K562 (cell line): ENCODE results near the gene GALK2. TPM values are rescaled to one million over a fixed set of nuclear protein-coding genes. Genes with fewer than 3 reads are reported as not detected.

Experiments
- ATAC-seq: fragments of 200-7000 bp; cut with Tn5 transposase; 3 replicates; pipeline ENCODE4 v1.9.1; 2020; ENCODE audit warnings: moderate library complexity
- BruUV-seq: library from RNA; stranded (reverse); fragments of 400-500 nt; replicated peaks from 2 replicates; lab custom pipeline; 2021; lab: Mats Ljungman, UMichigan
- CTCF ChIA-PET: fragments of 300-600 bp; formaldehyde crosslinking; extraction: SDS; loops from one replicate; lab custom pipeline; 2021; ENCODE audit warnings: low intra/inter-chr PET ratio; lab: Yijun Ruan, JAX
- POLR2A ChIA-PET: fragments of 300-600, 350-650 bp; sonication (Branson Sonifier 250); formaldehyde crosslinking; extraction: SDS; loops from one replicate; lab custom pipeline; 2021; ENCODE audit warnings: antibody characterized with exemption, inconsistent platforms; lab: Yijun Ruan, JAX
- DNase-seq, 4 experiments: peaks; one replicate each; pipeline versions ENCODE4 v3.0.0 to v3.0.0-alpha.2; 2011 to 2018; ENCODE audit warnings: low spot score in 3 of 4, mixed read lengths in 3 of 4; ENCODE audit errors: extremely low read depth in 1 of 4
- FAIRE-seq: peaks from 2 replicates; lab custom pipeline; 2011; peaks lifted over from hg19 to GRCh38; lab: Jason Lieb, UNC
- H2AFZ ChIP-seq: 2 replicates; pipeline ENCODE4 v1.6.0; 2011; ENCODE audit warnings: low read depth, low read length, control low read depth, inconsistent platforms
- H3K27ac ChIP-seq: fragments of 200-600 bp; 3 replicates; pipeline ENCODE4 v1.8.0; 2011; ENCODE audit warnings: low read depth, mild to moderate bottlenecking, control low read depth, inconsistent platforms, low read length, moderate library complexity, mixed read lengths; ENCODE audit errors: extremely low read depth
- H3K27me3 ChIP-seq, 2 experiments: fragments of 300-600 bp in 1 of 2; 2 replicates in 1 of 2; 3 replicates in 1 of 2; pipeline versions ENCODE4 v1.6.0 to v1.8.0; 2011; ENCODE audit warnings: inconsistent platforms in 2 of 2, low read length in 2 of 2, mild to moderate bottlenecking in 1 of 2, mixed read lengths in 1 of 2, moderate library complexity in 1 of 2; ENCODE audit not compliant: control insufficient read depth in 2 of 2, insufficient read depth in 2 of 2
- H3K36me3 ChIP-seq: fragments of 300-600 bp; 3 replicates; pipeline ENCODE4 v1.8.0; 2011; ENCODE audit warnings: mild to moderate bottlenecking, low read length, inconsistent platforms; ENCODE audit not compliant: control insufficient read depth, insufficient read depth
- H3K4me1 ChIP-seq, 2 experiments: fragments of 200-600 bp in 1 of 2; replicated peaks in 1 of 2; 2 replicates in 1 of 2; 3 replicates in 1 of 2; pipeline versions ENCODE4 v1.5.1 to v1.8.0; 2011; ENCODE audit warnings: inconsistent platforms in 2 of 2, low read length in 2 of 2, mild to moderate bottlenecking in 1 of 2, mixed read lengths in 1 of 2, moderate library complexity in 1 of 2; ENCODE audit not compliant: control insufficient read depth in 2 of 2, insufficient read depth in 2 of 2
- H3K4me2 ChIP-seq: 2 replicates; pipeline ENCODE4 v1.6.1; 2011; ENCODE audit warnings: low read length, control low read depth, inconsistent platforms, mixed read lengths; ENCODE audit not compliant: insufficient read depth
- H3K4me3 ChIP-seq: fragments of 200-600 bp; sonication (generic), shearing (Covaris generic); 2 replicates; pipeline ENCODE4 v1.5.1; 2016; ENCODE audit warnings: control low read depth, inconsistent platforms
- H3K79me2 ChIP-seq: fragments of 200-600 bp; 3 replicates; pipeline ENCODE4 v1.8.0; 2011; ENCODE audit warnings: low read length, inconsistent platforms; ENCODE audit not compliant: control insufficient read depth, insufficient read depth
- H3K9ac ChIP-seq, 2 experiments: 2 replicates each; pipeline versions ENCODE4 v1.6.0 to v1.6.1; 2011; ENCODE audit warnings: low read depth in 2 of 2, low read length in 2 of 2, control low read depth in 1 of 2, inconsistent platforms in 1 of 2, mild to moderate bottlenecking in 1 of 2, mixed read lengths in 1 of 2; ENCODE audit not compliant: insufficient read depth in 1 of 2
- H3K9me1 ChIP-seq: one replicate; pipeline ENCODE4 v1.6.0; 2011; ENCODE audit warnings: inconsistent platforms, mild to moderate bottlenecking, low read length, moderate library complexity; ENCODE audit not compliant: control insufficient read depth, insufficient read depth
- H3K9me3 ChIP-seq: replicated peaks from 2 replicates; pipeline ENCODE4 v1.5.1; 2011; ENCODE audit warnings: low read depth, low read length, inconsistent platforms; ENCODE audit not compliant: control insufficient read depth, insufficient read depth
- H4K20me1 ChIP-seq: replicated peaks from 2 replicates; pipeline ENCODE4 v1.6.1; 2011; ENCODE audit warnings: low read length, inconsistent platforms, mixed read lengths; ENCODE audit not compliant: control insufficient read depth, insufficient read depth
- MCM7 ChIP-seq, 2 experiments: fragments of 450-650 bp; IDR thresholded peaks; 2 replicates each; pipeline ENCODE4 v1.6.1; 2016 to 2018
- NCOA6 ChIP-seq: fragments of 450-650 bp; IDR thresholded peaks from 2 replicates; pipeline ENCODE4 v1.6.1; 2017; ENCODE audit warnings: mild to moderate bottlenecking
- NR2C2 ChIP-seq, 2 experiments: fragments of 200-800 bp in 1 of 2; sonication (Bioruptor generic) in 1 of 2; sonication (generic) in 1 of 2; formaldehyde crosslinking in 1 of 2; IDR thresholded peaks; 2 replicates each; pipeline versions ENCODE4 v1.6.1 to v1.8.0; 2016 to 2022; ENCODE audit warnings: mild to moderate bottlenecking in 1 of 2, missing compliant biosample characterization in 1 of 2, missing genetic modification characterization in 1 of 2, missing genetic modification reagents in 1 of 2
- OTX1 ChIP-seq: fragments of 450-650 bp; formaldehyde crosslinking; IDR thresholded peaks from 2 replicates; pipeline ENCODE4 v1.4.0; 2022; ENCODE audit warnings: mild to moderate bottlenecking
- SMAD1 ChIP-seq: fragments of 150-350 bp; IDR thresholded peaks from 2 replicates; pipeline ENCODE4 v1.6.1; 2014; ENCODE audit warnings: low read length, low read depth; ENCODE audit not compliant: partially characterized antibody
- SNRNP70 ChIP-seq: fragments of 200-400 bp; formaldehyde crosslinking; optimal IDR thresholded peaks from 2 replicates; pipeline ENCODE3; 2017; ENCODE audit warnings: low read depth, low read length
- TRIM28 ChIP-seq: fragments of 450-650 bp; IDR thresholded peaks from 2 replicates; pipeline ENCODE4 v1.6.1; 2017
- ZNF644 ChIP-seq: fragments of 200-800 bp; sonication (Bioruptor generic); IDR thresholded peaks from 2 replicates; pipeline ENCODE4 v1.6.1; 2016; ENCODE audit warnings: low read depth, missing genetic modification characterization, missing compliant biosample characterization
- ZNF77 ChIP-seq: fragments of 250-450 bp; sonication (Bioruptor Pico); IDR thresholded peaks from 2 replicates; pipeline ENCODE4 v1.5.0; 2020
- in situ Hi-C: fragments of 300-500 bp; cut with MboI; formaldehyde crosslinking; loops from 4 replicates; pipeline ENCODE4 v1.15.0; 2018; ENCODE audit warnings: inconsistent platforms, mixed read lengths
- intact Hi-C: fragments of 100-400 bp; cut with micrococcal nuclease; formaldehyde crosslinking; loops from 2 replicates; pipeline ENCODE4 v1.14.2; 2022
- polyA plus RNA-seq, 8 experiments: library from polyadenylated mRNA; depleted of rRNA in 4 of 8; stranded (reverse) in 5 of 8; unstranded in 3 of 8; fragments of >200 nt; fragmentation: Nextera tagmentation in 2 of 8; fragmentation: Illumina TruSeq in 1 of 8; extraction: Ambion mirVana in 2 of 8; extraction: Trizol in 1 of 8; gene quantifications; 2 replicates each; pipeline versions ENCODE4 v1.2.1 to v1.2.3, GENCODE V29; 2011 to 2014; ENCODE audit warnings: inconsistent platforms in 1 of 8, missing spikeins in 1 of 8
- total RNA-seq, 7 experiments: library from RNA; depleted of rRNA in 6 of 7; stranded (reverse); fragments of >200 nt in 6 of 7; fragmentation: Illumina TruSeq in 2 of 7; extraction: Trizol in 2 of 7; gene quantifications; 2 replicates each; pipeline versions ENCODE4 v1.2.1 to v1.2.3, GENCODE V29; 2011 to 2021; ENCODE audit warnings: low replicate concordance in 1 of 7
- TF ChIP-seq, protein P1 (sequence below): fragments of 250-450 bp; sonication (Bioruptor Pico); IDR thresholded peaks from 2 replicates; pipeline ENCODE4 v1.6.1; 2021; ENCODE audit warnings: mild to moderate bottlenecking

Gene GALK2
- total and polyA plus RNA-seq, 9 of the 15 experiments (the other 6 are each of a cell fraction or from before 2014, with no cell fraction given), result 32.8 to 82.0 (median 54.4) TPM

DNA sequence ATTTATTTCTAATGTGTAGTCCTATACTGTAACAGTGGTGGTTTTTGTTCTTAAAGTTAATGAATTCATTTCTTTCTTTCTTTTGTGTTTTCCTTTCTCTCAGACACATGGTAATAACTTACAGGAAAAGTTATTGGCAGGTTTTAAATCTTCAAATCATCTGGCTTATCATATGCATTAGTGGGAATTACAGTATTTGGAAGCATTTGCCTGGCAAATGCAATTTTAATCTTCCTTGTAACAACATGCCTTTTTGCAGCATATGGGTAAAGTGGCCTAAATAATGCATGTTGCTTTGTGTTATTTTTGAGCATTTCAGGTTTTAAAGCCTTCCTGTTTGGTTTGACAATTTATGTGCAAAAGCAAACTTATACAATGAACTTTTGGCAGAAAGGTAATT lies 66.8 kb downstream of the GALK2 start:
- H3K27ac ChIP-seq, result no peak overlapping the region
- H3K79me2 ChIP-seq, result no peaks in the 10 kb centered on the region
- DNase-seq, result no peak
- BruUV-seq, result no TSS peak
- H3K9me3 ChIP-seq, result no peaks in the 10 kb centered on the region; the same call in 1 of the 2 replicates
- ChIA-PET CTCF (no interaction called here), POLR2A (interaction anchor here (1.1 to 1.4 kb wide), 2 partner anchors 11 to 83 kb away, joined by 3 to 5 read pairs; no protein-coding TSS in a partner anchor)
- intact Hi-C loops, result loop anchor here (5.0 to 10.0 kb wide), 3 partner anchors 185 to 765 kb away; partner anchors contain the start of gene FGF7
- H3K36me3 ChIP-seq, result peaks cover 65% of the 10 kb centered on the region
- peaks cover 0 to 3% of the 10 kb centered on the region in 2 experiments; a peak in 2 of 5 replicates for H3K4me1 ChIP-seq
- no peak for ATAC-seq
- in situ Hi-C loops, result no loop called here
- H3K9me1 ChIP-seq, result peaks cover 3% of the 10 kb centered on the region
- H2AFZ ChIP-seq, result no peak overlapping the region
- TF ChIP-seq ZNF77 (CRISPR knock-in tag), result no peak
- no peak for TF ChIP-seq OTX1 (CRISPR knock-in tag)
- TF ChIP-seq SMAD1, result no peak
- no peak for TF ChIP-seq MCM7 (IDR thresholded peaks at IDR 0.05)
- TF ChIP-seq NR2C2 (CRISPR knock-in tag; IDR thresholded peaks at IDR 0.05), result no peak
- TF ChIP-seq NR2C2 (tag; IDR thresholded peaks at IDR 0.05), result no peak
- no peak for TF ChIP-seq TRIM28
- TF ChIP-seq ZNF644 (tag), result no peak
- TF ChIP-seq, protein P1, sequence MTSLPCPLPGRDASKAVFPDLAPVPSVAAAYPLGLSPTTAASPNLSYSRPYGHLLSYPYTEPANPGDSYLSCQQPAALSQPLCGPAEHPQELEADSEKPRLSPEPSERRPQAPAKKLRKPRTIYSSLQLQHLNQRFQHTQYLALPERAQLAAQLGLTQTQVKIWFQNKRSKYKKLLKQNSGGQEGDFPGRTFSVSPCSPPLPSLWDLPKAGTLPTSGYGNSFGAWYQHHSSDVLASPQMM (CRISPR knock-in tag), result no peak
- no peak for TF ChIP-seq NCOA6
- TF ChIP-seq SNRNP70, result no peak
- H4K20me1 ChIP-seq, result no peaks in the 10 kb centered on the region
- no peak overlapping the region for H3K9ac ChIP-seq
- no peak for FAIRE-seq
- H3K4me3 ChIP-seq, result no peak overlapping the region
- no peaks in the 10 kb centered on the region for H3K27me3 ChIP-seq
- H3K4me2 ChIP-seq, result no peak overlapping the region
